HEK293 (cell line): Measurements from ENCODE around the gene HOXC10.

Experiments used
- BCL6B ChIP-seq: fragments of 450-650 bp; formaldehyde crosslinking; IDR thresholded peaks from 2 replicates; pipeline ENCODE4 v1.5.1; 2017; ENCODE audit warnings: missing biosample characterization, missing genetic modification characterization
- ELK4 ChIP-seq: IDR thresholded peaks from 2 replicates; pipeline ENCODE4 v1.6.1; 2011; ENCODE audit warnings: mild to moderate bottlenecking, low read depth, low read length, borderline replicate concordance
- GFI1B ChIP-seq: fragments of 450-650 bp; formaldehyde crosslinking; IDR thresholded peaks from 2 replicates; pipeline ENCODE4 v1.5.1; 2016; ENCODE audit warnings: missing biosample characterization, missing genetic modification characterization
- GLI4 ChIP-seq: fragments of 450-650 bp; formaldehyde crosslinking; IDR thresholded peaks from 2 replicates; pipeline ENCODE4 v1.5.1; 2016; ENCODE audit warnings: missing biosample characterization, missing genetic modification characterization
- KLF10 ChIP-seq: fragments of 450-650 bp; IDR thresholded peaks from 2 replicates; pipeline ENCODE4 v1.5.1; 2018; ENCODE audit warnings: missing biosample characterization, mild to moderate bottlenecking, missing genetic modification characterization
- KLF7 ChIP-seq: fragments of 450-650 bp; formaldehyde crosslinking; IDR thresholded peaks from 2 replicates; pipeline ENCODE4 v1.5.1; 2016; ENCODE audit warnings: missing biosample characterization, missing genetic modification characterization, borderline replicate concordance
- REST ChIP-seq: fragments of 450-650 bp; formaldehyde crosslinking; IDR thresholded peaks from 2 replicates; pipeline ENCODE4 v1.5.1; 2016; ENCODE audit warnings: missing biosample characterization, missing genetic modification characterization
- SETDB1 ChIP-seq: IDR thresholded peaks from one replicate; pipeline ENCODE4 v1.6.1; 2017; ENCODE audit warnings: mild to moderate bottlenecking, low read length, moderate library complexity, mixed read lengths; ENCODE audit not compliant: insufficient read length
- TRIM28 ChIP-seq: IDR thresholded peaks from 2 replicates; pipeline ENCODE4 v1.6.1; 2011; ENCODE audit warnings: low read length, control low read depth, borderline replicate concordance
- ZBTB17 ChIP-seq: fragments of 450-650 bp; formaldehyde crosslinking; IDR thresholded peaks from 2 replicates; pipeline ENCODE4 v1.5.1; 2016; ENCODE audit warnings: missing biosample characterization, missing genetic modification characterization
- ZBTB8A ChIP-seq: fragments of 450-650 bp; formaldehyde crosslinking; IDR thresholded peaks from 2 replicates; pipeline ENCODE4 v1.5.1; 2016; ENCODE audit warnings: missing biosample characterization, missing genetic modification characterization
- ZFP41 ChIP-seq: fragments of 450-650 bp; formaldehyde crosslinking; IDR thresholded peaks from 2 replicates; pipeline ENCODE4 v1.5.1; 2016; ENCODE audit warnings: missing biosample characterization, missing genetic modification characterization, borderline replicate concordance
- ZNF16 ChIP-seq: fragments of 450-650 bp; formaldehyde crosslinking; IDR thresholded peaks from 2 replicates; pipeline ENCODE4 v1.5.1; 2016; ENCODE audit warnings: low read depth, missing biosample characterization, missing genetic modification characterization
- ZNF239 ChIP-seq: fragments of 450-650 bp; formaldehyde crosslinking; IDR thresholded peaks from 2 replicates; pipeline ENCODE4 v1.5.1; 2016; ENCODE audit warnings: missing biosample characterization, missing genetic modification characterization
- ZNF335 ChIP-seq: fragments of 450-650 bp; formaldehyde crosslinking; conservative IDR thresholded peaks from 2 replicates; pipeline ENCODE4 v1.5.1; 2016; ENCODE audit warnings: missing biosample characterization, missing genetic modification characterization
- ZNF398 ChIP-seq: fragments of 450-650 bp; formaldehyde crosslinking; IDR thresholded peaks from 2 replicates; pipeline ENCODE4 v1.5.1; 2017; ENCODE audit warnings: missing biosample characterization, missing genetic modification characterization
- ZNF449 ChIP-seq: fragments of 450-650 bp; formaldehyde crosslinking; IDR thresholded peaks from 2 replicates; pipeline ENCODE4 v1.5.1; 2017; ENCODE audit warnings: missing biosample characterization, mild to moderate bottlenecking, missing genetic modification characterization, moderate library complexity
- ZNF514 ChIP-seq: fragments of 450-650 bp; formaldehyde crosslinking; IDR thresholded peaks from 2 replicates; pipeline ENCODE4 v1.5.1; 2016; ENCODE audit warnings: missing biosample characterization, missing genetic modification characterization
- ZNF548 ChIP-seq: fragments of 450-650 bp; formaldehyde crosslinking; IDR thresholded peaks from 2 replicates; pipeline ENCODE4 v1.5.1; 2016; ENCODE audit warnings: missing biosample characterization, missing genetic modification characterization
- ZNF558 ChIP-seq: fragments of 450-650 bp; formaldehyde crosslinking; IDR thresholded peaks from 2 replicates; pipeline ENCODE4 v1.5.1; 2016; ENCODE audit warnings: missing biosample characterization, missing genetic modification characterization
- ZNF580 ChIP-seq: fragments of 450-650 bp; formaldehyde crosslinking; IDR thresholded peaks from 2 replicates; pipeline ENCODE4 v1.5.1; 2016; ENCODE audit warnings: missing biosample characterization, missing genetic modification characterization
- ZNF585B ChIP-seq: fragments of 450-650 bp; formaldehyde crosslinking; IDR thresholded peaks from 2 replicates; pipeline ENCODE4 v1.5.1; 2016; ENCODE audit warnings: missing biosample characterization, missing genetic modification characterization
- ZNF596 ChIP-seq: fragments of 450-650 bp; IDR thresholded peaks from 2 replicates; pipeline ENCODE4 v1.5.0; 2018; ENCODE audit warnings: missing biosample characterization, mild to moderate bottlenecking, missing genetic modification characterization, moderate library complexity
- ZNF623 ChIP-seq: fragments of 450-650 bp; formaldehyde crosslinking; IDR thresholded peaks from 2 replicates; pipeline ENCODE4 v1.5.1; 2016; ENCODE audit warnings: missing biosample characterization, missing genetic modification characterization
- ZNF654 ChIP-seq: fragments of 450-650 bp; formaldehyde crosslinking; IDR thresholded peaks from 2 replicates; pipeline ENCODE4 v1.5.1; 2016; ENCODE audit warnings: low read depth, missing biosample characterization, missing genetic modification characterization
- ZNF704 ChIP-seq: fragments of 450-650 bp; formaldehyde crosslinking; IDR thresholded peaks from 2 replicates; pipeline ENCODE4 v1.5.1; 2016; ENCODE audit warnings: missing biosample characterization, missing genetic modification characterization
- ZNF707 ChIP-seq: fragments of 450-650 bp; formaldehyde crosslinking; IDR thresholded peaks from 2 replicates; pipeline ENCODE4 v1.5.1; 2016; ENCODE audit warnings: missing biosample characterization, missing genetic modification characterization
- ZNF785 ChIP-seq: fragments of 450-650 bp; formaldehyde crosslinking; IDR thresholded peaks from 2 replicates; pipeline ENCODE4 v1.5.1; 2016; ENCODE audit warnings: missing biosample characterization, missing genetic modification characterization
- ZNF792 ChIP-seq: fragments of 450-650 bp; formaldehyde crosslinking; IDR thresholded peaks from 2 replicates; pipeline ENCODE4 v1.5.1; 2016; ENCODE audit warnings: missing biosample characterization, missing genetic modification characterization
- ZSCAN30 ChIP-seq: fragments of 450-650 bp; IDR thresholded peaks from 2 replicates; pipeline ENCODE4 v1.5.1; 2018; ENCODE audit warnings: missing biosample characterization, mild to moderate bottlenecking, missing genetic modification characterization, moderate library complexity

The HOXC10 gene

GRCh38 chr12:54017027-54017788, 32.3 kb downstream of the HOXC10 start (continued):
- TF ChIP-seq SETDB1 (no peak), ZSCAN30 (tag by site-specific recombination) (peak; percentile 57; the same call in 1 of the 2 replicates), GFI1B (tag by site-specific recombination) (no peak), ZNF335 (peak; percentile 60), ZNF548 (tag by site-specific recombination) (no peak), ZFP41 (tag by site-specific recombination) (no peak), ZNF704 (tag by site-specific recombination) (no peak), ZBTB17 (tag by site-specific recombination) (peak; percentile 87), ZNF707 (no peak), GLI4 (peak; percentile 54; the same call in 1 of the 2 replicates), REST (tag by site-specific recombination) (0 out of 2 replicates have a peak, but pooled peaks have one; percentile 21), ZNF792 (tag by site-specific recombination) (no peak), KLF10 (peak; percentile 23; the same call in 1 of the 2 replicates), ZNF623 (no peak), KLF7 (tag by site-specific recombination) (no peak; the same call in 1 of the 2 replicates), ZNF596 (tag by site-specific recombination) (peak; percentile 72), ZNF449 (tag by site-specific recombination) (no peak), BCL6B (tag by site-specific recombination) (no peak), ZNF239 (tag by site-specific recombination) (no peak), ELK4 (no peak), ZNF580 (tag by site-specific recombination) (peak; percentile 31; the same call in 1 of the 2 replicates), ZBTB8A (tag by site-specific recombination) (no peak), ZNF398 (tag by site-specific recombination) (peak; percentile 91), ZNF558 (no peak), ZNF514 (no peak), ZNF16 (no peak), ZNF585B (no peak), TRIM28 (no peak), ZNF785 (no peak), ZNF654 (tag by site-specific recombination) (no peak; the same call in 1 of the 2 replicates)
